Stimulated activated CD4-positive, alpha-beta T cell treated with anti-CD3 and anti-CD28 coated beads, Interleukin-2, amount 100 ng/mL, for 48 hours (primary cell): Measurements from ENCODE around the gene RRP1B.
"Not testable (repeated sequence)": the region's sequence is repeated elsewhere in the genome, so short reads cannot be mapped to it uniquely, and the experiment has no call there.

Experiments
- DNase-seq, 2 donors: peaks; one replicate each; pipeline ENCODE4 v3.0.0-alpha.2; 2020

Gene RRP1B

DNA sequence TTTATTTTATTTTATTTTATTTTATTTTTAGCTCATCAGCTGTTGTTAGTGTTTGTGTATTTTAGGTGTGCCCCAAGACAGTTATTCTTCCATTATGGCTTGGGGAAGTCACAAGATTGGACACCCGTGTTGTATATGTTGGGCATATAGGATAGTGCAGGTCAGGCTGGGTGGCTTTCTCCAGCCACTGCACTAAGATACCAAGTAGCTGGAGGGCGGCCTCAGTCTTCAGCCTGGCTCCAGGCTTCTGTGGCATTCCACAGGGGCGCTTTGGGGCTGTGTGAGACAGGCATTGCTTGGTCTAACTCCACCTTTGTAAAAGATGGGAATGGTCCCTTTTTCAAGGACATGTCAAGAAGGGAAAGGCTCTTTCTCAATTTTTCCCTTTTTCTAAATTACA, 16.5 kb downstream of the RRP1B start:
- no peak for DNase-seq

- no peak for DNase-seq
Observed at GRCh38 chr21:43676391-43676790, 17.0 kb downstream of the RRP1B start.

- no peak for DNase-seq
Observed at GRCh38 chr21:43679951-43680350, 20.6 kb downstream of the RRP1B start.

DNA sequence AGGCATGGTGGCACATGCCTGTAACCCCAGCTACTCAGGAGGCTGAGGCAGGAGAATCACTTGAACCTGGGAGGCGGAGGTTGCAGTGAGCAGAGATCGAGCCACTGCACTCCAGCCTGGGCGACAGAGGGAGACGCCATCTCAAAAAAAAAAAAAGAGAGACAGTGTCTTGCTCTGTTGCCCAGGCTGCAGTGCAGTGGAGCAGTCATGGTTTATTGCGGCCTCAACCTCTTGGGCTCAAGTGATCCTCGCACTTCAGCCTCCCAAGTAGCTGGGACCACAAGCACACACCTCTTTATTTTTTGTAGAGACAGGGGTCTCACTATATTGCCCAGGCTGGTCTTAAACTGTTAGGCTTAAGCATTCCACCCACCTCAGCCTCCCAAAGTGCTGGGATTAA, 21.1 kb downstream of the RRP1B start:
- DNase-seq, result not testable (repeated sequence)

DNA sequence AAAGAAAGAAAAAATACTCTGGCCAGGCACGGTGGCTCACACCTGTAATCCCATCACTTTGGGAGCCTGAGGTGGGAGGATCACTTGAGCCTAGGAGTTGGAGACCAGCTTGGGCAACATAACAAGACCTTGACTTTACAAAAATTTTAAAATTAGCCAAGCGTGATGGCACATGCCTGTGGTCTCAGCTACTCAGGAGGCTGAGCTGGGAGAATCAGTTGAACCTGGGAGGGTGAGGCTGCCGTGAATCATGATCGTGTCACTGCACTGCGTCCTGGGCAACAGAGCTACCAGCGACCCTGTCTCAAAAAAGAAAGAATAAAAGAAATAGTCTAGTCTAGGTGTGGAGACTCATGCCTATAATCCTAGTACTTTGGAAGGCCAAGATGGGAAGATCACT, 22.3 kb downstream of the RRP1B start:
- DNase-seq, result no peak

DNA sequence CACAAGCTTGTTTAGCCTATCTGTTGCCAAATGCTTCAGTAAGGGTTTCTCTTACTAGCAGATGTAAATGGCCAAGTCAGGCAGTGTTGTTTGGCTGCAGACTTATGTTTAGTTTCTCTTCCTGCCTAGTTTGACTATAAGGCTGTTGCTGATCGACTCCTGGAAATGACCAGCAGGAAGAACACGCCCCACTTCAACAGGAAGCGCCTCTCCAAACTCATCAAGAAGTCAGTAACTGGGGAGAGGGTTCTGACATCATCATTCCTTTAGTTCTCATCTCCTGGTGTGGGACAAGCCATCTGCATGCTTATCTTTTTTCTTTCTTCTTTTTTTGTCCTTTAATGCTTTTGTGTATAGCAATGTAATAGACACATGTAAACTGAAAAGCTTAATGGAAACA, 25.1 kb downstream of the RRP1B start:
- no peak for DNase-seq

DNA sequence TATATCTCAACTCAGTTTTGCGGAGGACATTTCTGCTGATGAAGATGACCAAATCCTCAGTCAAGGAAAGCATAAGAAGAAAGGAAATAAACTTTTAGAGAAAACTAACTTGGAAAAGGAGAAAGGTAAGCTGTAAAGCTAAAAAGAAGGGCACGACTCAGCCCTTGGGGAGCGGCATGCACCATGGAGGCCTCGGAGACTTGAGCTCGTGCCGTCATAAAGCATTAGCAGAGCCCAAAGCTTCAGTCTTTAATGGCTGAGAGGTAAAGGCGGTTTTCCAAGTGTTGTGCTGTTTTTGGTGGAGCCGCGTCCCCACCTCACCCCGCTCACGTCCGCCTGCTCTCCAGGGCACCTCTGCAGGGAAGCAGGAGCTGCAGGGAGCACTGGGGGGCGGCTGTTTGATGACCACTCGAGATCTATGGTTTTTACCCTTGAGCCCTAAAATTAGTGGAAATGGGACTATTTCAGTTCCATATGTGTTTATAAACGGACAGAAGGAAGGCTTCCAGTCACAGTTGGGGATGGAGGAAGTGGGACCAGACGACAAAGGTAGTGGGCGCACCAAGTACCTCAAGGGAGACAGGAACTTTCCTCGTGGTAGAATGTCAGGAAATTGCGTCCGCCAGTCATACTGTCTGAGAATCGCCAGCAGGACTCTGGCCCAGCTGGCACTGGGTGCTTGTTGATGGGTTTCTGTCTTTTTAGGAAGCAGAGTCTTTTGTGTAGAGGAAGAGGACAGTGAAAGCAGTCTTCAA, 27.6 kb downstream of the RRP1B start:
- no peak for DNase-seq

DNA sequence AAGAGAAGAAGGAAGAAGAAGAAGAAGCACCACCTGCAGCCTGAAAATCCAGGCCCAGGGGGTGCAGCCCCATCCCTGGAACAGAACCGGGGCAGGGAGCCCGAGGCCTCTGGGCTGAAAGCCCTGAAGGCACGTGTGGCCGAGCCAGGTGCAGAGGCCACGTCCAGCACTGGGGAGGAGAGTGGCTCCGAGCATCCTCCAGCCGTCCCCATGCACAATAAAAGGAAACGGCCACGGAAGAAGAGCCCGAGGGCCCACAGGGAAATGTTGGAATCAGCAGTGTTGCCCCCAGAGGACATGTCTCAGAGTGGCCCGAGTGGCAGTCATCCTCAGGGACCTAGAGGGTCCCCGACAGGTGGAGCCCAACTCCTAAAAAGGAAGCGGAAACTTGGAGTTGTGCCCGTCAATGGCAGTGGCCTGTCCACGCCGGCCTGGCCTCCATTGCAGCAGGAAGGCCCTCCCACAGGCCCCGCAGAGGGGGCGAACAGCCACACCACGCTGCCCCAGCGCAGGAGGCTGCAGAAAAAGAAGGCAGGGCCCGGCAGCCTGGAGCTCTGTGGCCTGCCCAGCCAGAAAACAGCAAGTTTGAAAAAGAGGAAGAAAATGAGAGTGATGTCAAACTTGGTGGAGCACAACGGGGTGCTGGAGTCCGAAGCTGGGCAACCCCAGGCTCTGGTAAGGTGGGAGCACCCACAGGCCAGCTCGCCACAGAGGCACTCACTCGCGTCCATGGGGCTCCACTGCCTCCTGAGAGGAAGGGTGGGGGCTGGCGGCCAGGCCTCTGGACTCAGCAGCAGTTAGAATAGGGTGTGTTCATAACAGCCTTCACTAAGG, 28.4 kb downstream of the RRP1B start:
- no peak for DNase-seq

DNA sequence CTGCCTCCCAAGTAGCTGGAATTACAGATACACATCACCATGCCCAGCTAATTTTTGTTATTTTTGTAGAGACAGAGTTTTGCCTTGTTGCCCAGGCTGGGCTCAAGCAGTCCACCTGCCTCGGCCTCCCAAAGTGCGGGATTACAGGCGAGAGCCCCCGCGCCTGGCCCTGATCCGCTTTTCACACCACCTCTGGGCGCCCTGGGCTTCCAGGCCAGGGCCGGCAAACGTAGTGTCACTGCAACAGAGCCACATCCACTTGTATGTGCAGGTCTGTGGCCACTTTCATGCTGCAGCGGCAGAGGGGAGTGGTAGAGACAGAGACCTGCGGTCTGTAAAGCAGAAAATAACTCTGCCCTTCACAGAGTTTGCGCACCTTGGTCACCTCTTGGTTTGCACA, 29.5 kb downstream of the RRP1B start:
- DNase-seq, result no peak

- DNase-seq, result no peak
Observed at GRCh38 chr21:43689556-43690337, 30.4 kb downstream of the RRP1B start.

DNA sequence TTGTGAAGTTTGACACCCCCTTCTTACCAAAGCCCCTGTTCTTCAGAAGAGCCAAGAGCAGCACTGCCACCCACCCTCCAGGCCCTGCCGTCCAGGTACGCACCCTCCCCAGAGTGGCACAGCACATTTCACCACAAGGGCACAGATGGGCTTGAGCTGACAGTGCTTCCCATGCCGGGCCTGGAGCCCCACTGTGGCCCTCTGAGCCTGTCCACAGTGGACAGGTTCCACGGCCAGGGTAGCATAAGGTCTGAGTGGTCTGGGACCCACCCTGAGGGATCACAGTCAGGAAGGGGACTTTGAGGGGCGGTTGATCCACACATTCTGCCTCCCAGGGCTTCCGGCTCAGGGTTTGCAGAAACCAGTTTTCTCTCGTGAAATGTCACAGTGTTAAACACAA, 31.0 kb downstream of the RRP1B start:
- DNase-seq, result no peak

- DNase-seq, result no peak
Observed at GRCh38 chr21:43691086-43691795, 31.9 kb downstream of the RRP1B start.

DNA sequence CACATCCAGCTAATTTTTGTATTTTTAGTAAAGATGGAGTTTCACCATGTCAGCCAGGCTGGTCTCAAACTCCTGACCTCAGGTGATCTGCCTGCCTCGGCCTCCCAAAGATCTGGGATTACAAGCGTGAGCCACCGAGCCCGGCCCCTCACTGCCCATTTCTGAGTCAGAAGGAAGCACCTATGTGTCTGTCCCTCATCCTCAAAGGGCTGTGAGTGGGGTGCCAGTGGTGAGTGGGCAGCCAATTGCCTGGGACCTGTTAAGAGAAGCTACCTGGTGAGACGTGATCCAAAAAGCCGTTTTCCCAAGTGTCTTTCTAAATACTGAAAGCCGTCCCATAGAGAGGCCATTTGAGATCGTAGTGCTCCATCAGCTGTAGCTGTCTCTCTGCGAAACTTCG, 32.4 kb downstream of the RRP1B start:
- no peak for DNase-seq

- DNase-seq, result no peak
Observed at GRCh38 chr21:43692949-43693348, 33.6 kb downstream of the RRP1B start.

- no peak for DNase-seq
Observed at GRCh38 chr21:43693981-43694380, 34.6 kb downstream of the RRP1B start.

- no peak for DNase-seq
Observed at GRCh38 chr21:43694437-43695079, 35.2 kb downstream of the RRP1B start.

DNA sequence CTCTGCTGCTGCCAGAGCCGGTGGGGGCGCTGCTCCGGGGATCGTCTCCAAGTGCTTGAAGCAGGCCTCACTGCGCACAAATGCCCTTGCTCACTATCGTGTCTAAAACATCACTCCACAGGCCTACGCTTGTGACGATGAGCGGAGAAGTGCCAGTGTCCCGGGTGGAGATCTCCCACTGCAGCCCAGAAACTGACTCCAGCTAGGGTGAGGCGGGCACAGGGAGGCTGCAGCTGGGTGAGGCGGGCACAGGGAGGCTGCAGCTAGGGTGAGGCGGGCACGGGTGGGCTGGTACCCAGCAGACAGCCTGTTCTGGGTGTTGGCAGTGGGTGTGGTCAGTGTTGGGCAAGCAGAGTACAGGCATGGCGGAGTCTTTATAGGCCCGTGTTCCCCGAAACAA, 36.9 kb downstream of the RRP1B start:
- DNase-seq, result no peak

DNA sequence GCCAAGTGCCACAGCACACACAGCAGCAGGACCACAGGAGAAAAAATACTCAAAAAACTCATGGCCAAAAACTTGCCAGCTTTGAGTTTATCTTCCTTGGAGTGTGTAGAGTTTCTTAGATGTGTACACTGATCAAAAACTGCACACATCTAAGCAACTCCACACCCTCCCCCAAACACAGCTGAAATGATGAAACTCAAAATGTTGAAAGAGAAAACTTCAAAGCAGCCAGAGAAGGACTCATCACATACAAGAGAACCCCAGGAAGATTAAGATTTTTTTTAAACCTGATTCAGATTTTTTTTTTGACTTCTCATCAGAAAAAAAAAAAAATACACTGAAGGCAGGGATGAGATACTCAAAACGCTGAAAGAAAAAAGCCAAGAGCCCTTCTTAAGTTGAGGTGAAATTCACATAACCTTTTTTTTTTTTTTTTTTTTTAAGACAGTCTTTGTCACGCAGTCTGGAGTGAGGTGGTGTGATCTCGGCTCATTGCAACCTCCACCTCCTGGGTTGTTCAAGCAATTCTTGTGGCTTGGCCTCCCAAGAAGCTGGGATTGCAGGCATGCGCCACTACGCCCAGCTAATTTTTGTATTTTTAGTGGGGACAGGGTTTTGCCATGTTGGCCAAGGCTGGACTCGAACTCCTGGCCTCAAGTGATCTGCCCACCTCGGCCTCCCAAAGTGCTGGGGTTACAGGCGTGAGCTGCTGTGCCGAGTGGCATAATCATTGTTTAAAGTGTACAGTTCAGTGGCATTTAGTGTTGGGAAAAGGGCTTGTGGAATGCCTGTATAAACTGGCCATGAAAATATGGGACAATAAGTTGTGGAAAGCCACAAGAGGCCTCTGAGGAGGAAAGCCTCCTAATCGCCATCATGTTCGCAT, 38.6 kb downstream of the RRP1B start:
- no peak for DNase-seq

GRCh38 chr21:43699492-43699777, 40.1 kb downstream of the RRP1B start:
- DNase-seq, result not testable (repeated sequence)

DNA sequence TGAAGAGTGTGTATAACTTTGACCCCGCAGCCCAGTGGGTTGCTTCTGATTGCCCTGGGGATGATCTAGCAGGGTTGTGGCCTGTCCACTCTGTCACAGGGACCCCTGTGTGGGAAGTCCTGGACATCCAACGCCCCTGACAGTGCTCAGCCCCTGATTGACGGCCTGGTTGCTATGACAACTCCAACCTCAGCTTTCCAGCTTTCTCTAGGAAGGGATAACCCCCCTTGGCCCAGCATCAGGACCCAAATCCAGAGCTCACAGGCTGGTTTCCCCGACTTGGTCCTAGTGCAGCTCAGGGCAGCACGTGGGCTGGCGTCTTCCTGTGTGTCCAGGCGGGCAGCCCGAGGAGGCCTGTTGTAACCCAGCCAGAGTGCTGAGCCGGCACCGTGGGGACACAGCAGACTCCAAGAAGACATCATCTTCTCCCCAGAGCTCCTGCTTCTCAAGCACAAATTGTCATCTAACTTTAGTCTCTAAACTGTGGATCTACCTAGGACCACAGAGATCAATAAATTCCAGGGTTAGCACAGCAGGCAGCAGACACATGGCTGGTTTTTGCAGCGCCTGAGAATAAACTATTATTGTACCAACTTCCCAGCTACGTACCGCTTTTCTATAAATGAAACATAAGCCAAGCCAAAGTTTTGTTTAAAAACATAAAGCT, 40.7 kb downstream of the RRP1B start:
- DNase-seq, result no peak
